ENCODE results near the gene NSUN5.

DNA sequence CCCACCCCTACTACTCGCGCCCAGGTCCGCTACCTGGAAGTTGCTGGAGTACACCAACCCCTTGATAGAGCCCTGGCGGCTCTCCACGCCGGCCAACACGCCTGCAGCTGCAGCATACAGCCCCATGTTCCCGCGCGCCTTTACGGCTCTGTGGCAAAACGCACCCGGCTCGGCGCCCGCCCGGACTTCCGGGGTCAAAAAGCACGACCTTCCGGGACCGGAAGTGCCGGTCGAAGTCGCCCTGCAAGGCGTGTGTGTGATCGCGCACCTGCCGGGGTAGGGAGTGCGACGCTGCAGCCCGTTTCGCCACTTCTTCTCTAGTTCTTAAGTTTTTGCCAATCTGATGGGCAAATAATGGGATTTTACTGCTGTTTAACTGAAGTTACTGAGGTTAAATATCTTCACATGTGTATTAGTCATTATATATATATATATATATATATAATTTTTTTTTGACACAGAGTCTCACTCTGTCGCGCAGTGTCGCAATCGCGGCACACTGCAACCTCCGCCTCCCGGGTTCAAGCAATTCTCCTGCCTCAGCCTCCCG lies at the start of gene NSUN5:
- TF ChIP-seq, protein P1, sequence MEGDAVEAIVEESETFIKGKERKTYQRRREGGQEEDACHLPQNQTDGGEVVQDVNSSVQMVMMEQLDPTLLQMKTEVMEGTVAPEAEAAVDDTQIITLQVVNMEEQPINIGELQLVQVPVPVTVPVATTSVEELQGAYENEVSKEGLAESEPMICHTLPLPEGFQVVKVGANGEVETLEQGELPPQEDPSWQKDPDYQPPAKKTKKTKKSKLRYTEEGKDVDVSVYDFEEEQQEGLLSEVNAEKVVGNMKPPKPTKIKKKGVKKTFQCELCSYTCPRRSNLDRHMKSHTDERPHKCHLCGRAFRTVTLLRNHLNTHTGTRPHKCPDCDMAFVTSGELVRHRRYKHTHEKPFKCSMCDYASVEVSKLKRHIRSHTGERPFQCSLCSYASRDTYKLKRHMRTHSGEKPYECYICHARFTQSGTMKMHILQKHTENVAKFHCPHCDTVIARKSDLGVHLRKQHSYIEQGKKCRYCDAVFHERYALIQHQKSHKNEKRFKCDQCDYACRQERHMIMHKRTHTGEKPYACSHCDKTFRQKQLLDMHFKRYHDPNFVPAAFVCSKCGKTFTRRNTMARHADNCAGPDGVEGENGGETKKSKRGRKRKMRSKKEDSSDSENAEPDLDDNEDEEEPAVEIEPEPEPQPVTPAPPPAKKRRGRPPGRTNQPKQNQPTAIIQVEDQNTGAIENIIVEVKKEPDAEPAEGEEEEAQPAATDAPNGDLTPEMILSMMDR (IDR thresholded peaks at IDR 0.05), result no peak
- no peak for TF ChIP-seq EP300 (IDR thresholded peaks at IDR 0.05)
- TF ChIP-seq POLR2A (IDR thresholded peaks at IDR 0.05), result no peak

Data from ovary (tissue), 3 donors.